Fibroblast of skin of right quadriceps (primary cell): ENCODE results near the gene SEPTIN7.
"Not testable (repeated sequence)": the region's sequence is repeated elsewhere in the genome, so short reads cannot be mapped to it uniquely, and the experiment has no call there.

Experiments used
- DNase-seq: peaks from one replicate; pipeline ENCODE4 v3.0.0-alpha.2; 2013

Gene SEPTIN7

GRCh38 chr7:35800718-35801391 is at the start of gene SEPTIN7:
SEPTIN7 (plus strand) TSS chr7:35801057; CDS start chr7:35801210, 153 bp downstream.
- DNase-seq, result peak; percentile 99

- DNase-seq, result no peak
These were observed 48.1 kb upstream of the SEPTIN7 start for GRCh38 chr7:35752742-35753141.

GRCh38 chr7:35753761-35754603 is 46.9 kb upstream of the SEPTIN7 start:
- DNase-seq, result no peak

- no peak for DNase-seq
These were observed 46.1 kb upstream of the SEPTIN7 start for GRCh38 chr7:35754741-35755140.

GRCh38 chr7:35755711-35756110 is 45.1 kb upstream of the SEPTIN7 start:
- DNase-seq, result no peak

- not testable (repeated sequence) for DNase-seq
These were observed 44.4 kb upstream of the SEPTIN7 start for GRCh38 chr7:35756453-35756852.

- no peak for DNase-seq
These were observed 43.3 kb upstream of the SEPTIN7 start for GRCh38 chr7:35757574-35757973.

GRCh38 chr7:35758421-35758820 is 42.4 kb upstream of the SEPTIN7 start:
- DNase-seq, result no peak

GRCh38 chr7:35760143-35760745 is 40.6 kb upstream of the SEPTIN7 start:
- DNase-seq, result no peak

GRCh38 chr7:35761871-35762677 is 38.8 kb upstream of the SEPTIN7 start:
- peak; percentile 76 for DNase-seq

GRCh38 chr7:35762781-35763180 is 38.1 kb upstream of the SEPTIN7 start:
- no peak for DNase-seq

- no peak for DNase-seq
These were observed 32.5 kb upstream of the SEPTIN7 start for GRCh38 chr7:35768346-35768745.

- no peak for DNase-seq
These were observed 29.1 kb upstream of the SEPTIN7 start for GRCh38 chr7:35771776-35772175.

GRCh38 chr7:35773994-35774393 is 26.9 kb upstream of the SEPTIN7 start:
- no peak for DNase-seq

GRCh38 chr7:35776686-35777085 is 24.2 kb upstream of the SEPTIN7 start:
- DNase-seq, result no peak

GRCh38 chr7:35777121-35777520 is 23.7 kb upstream of the SEPTIN7 start:
- DNase-seq, result no peak

GRCh38 chr7:35780070-35780469 is 20.8 kb upstream of the SEPTIN7 start:
- DNase-seq, result no peak

- no peak for DNase-seq
These were observed 19.6 kb upstream of the SEPTIN7 start for GRCh38 chr7:35781200-35781701.

- DNase-seq, result no peak
These were observed 18.9 kb upstream of the SEPTIN7 start for GRCh38 chr7:35781767-35782515.

- no peak for DNase-seq
These were observed 16.5 kb upstream of the SEPTIN7 start for GRCh38 chr7:35784332-35784731.

GRCh38 chr7:35785250-35785649 is 15.6 kb upstream of the SEPTIN7 start:
- DNase-seq, result no peak

GRCh38 chr7:35787925-35788324 is 12.9 kb upstream of the SEPTIN7 start:
- DNase-seq, result no peak
